Breast epithelium (tissue), 3 donors: ENCODE results near the gene CRP.

Source experiments
- CTCF ChIP-seq, 3 donors: fragments of 450-650 bp; IDR thresholded peaks; one replicate each; pipeline ENCODE4 v1.5.1; 2016 to 2017; ENCODE audit warnings: antibody characterized with exemption in 3 of 3, mild to moderate bottlenecking in 3 of 3, moderate library complexity in 3 of 3
- POLR2A ChIP-seq: fragments of 450-650 bp; IDR thresholded peaks from one replicate; pipeline ENCODE4 v1.6.1; 2016; ENCODE audit warnings: antibody characterized with exemption, mild to moderate bottlenecking, moderate library complexity

GRCh38 chr1:159752135-159752580 is 37.8 kb upstream of the CRP start:
- TF ChIP-seq CTCF (IDR thresholded peaks at IDR 0.05) (no peak), POLR2A (no peak)
